ENCODE results near the gene PPP2R2C.

DNA sequence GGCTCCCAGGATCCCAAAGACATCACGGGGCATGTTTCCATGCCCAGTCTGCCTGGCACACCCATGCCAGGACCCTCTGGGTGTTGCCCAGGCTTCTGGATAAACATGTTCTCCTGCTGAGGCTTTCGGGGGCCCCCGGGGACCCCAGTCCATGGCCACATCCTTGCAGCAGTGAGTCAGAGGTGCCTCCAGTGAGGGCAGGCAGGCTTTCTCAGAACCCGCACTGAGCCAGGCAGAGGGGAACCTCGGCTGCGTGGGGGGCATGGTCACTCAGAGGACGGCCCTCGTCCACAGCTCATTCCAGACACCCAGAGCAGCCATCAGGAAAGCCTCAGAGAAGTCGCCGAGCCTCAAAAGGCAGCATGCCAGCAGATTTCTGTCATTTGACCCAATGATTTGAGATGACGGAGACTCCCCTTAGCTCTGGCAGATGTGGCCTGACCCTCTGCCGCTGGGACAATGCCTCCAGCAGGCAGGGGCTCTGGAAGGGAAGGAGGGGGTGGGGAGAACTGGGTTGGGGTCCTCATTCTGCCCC, 54.8 kb downstream of the PPP2R2C start:
- TF ChIP-seq, protein P1, sequence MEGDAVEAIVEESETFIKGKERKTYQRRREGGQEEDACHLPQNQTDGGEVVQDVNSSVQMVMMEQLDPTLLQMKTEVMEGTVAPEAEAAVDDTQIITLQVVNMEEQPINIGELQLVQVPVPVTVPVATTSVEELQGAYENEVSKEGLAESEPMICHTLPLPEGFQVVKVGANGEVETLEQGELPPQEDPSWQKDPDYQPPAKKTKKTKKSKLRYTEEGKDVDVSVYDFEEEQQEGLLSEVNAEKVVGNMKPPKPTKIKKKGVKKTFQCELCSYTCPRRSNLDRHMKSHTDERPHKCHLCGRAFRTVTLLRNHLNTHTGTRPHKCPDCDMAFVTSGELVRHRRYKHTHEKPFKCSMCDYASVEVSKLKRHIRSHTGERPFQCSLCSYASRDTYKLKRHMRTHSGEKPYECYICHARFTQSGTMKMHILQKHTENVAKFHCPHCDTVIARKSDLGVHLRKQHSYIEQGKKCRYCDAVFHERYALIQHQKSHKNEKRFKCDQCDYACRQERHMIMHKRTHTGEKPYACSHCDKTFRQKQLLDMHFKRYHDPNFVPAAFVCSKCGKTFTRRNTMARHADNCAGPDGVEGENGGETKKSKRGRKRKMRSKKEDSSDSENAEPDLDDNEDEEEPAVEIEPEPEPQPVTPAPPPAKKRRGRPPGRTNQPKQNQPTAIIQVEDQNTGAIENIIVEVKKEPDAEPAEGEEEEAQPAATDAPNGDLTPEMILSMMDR (IDR thresholded peaks at IDR 0.05) = no peak
- no peak for TF ChIP-seq POLR2AphosphoS5 (IDR thresholded peaks at IDR 0.05)
- TF ChIP-seq POLR2A (IDR thresholded peaks at IDR 0.05) = no peak

All from prostate gland (tissue), 2 donors.